HG02943 (cell line): ENCODE results near the gene FKBP7.
A peak's percentile ranks its signal among the peaks of the same experiment; 100 is the strongest.
"Not testable (repeated sequence)": the region's sequence is repeated elsewhere in the genome, so short reads cannot be mapped to it uniquely, and the experiment has no call there.

ENCODE experiments used
- ATAC-seq: cut with Tn5 transposase; IDR thresholded peaks from one replicate; pipeline ENCODE4 v1.9.1; 2021; ENCODE audit warnings: mild to moderate bottlenecking, low read depth, moderate library complexity; ENCODE audit not compliant: unreplicated experiment

FKBP7 gene

GRCh38 chr2:178491612-178492011 is 13.2 kb upstream of the FKBP7 start:
- no peak for ATAC-seq

- ATAC-seq: no peak
Observed at GRCh38 chr2:178485356-178485755, 7.0 kb upstream of the FKBP7 start.

- ATAC-seq: no peak
Observed at GRCh38 chr2:178484245-178485041, 6.0 kb upstream of the FKBP7 start.

GRCh38 chr2:178482437-178482836 is 4.0 kb upstream of the FKBP7 start:
- ATAC-seq: no peak

- ATAC-seq: peak; percentile 59
Observed at GRCh38 chr2:178480227-178481181, 2.1 kb upstream of the FKBP7 start, which contains the start of gene PLEKHA3. TSS of gene PLEKHA3 (plus strand) at chr2:178480457. CDS start at chr2:178480870, 413 bp downstream.

- ATAC-seq: no peak
Observed at GRCh38 chr2:178479758-178480226, 1.4 kb upstream of the FKBP7 start.

DNA sequence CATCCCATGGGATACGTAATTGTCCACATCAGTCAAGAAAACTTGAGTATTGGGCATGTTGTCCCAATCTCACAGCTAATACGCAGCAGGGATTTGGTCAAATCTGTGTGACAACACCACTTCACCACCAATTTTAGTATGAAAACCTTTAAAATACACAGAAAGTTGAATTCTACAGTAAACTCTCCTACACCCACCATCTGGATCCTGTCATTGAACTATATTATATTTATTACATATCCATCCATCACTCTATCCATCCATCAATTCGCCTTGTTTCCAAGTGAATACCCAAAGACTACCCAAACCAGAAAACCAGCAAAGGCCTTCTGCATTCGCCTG is 846 bp upstream of the FKBP7 start:
- ATAC-seq: no peak

- no peak for ATAC-seq
Observed at GRCh38 chr2:178478130-178478438, 316 bp downstream of the FKBP7 start.

- no peak for ATAC-seq
Observed at GRCh38 chr2:178477443-178478129, 814 bp downstream of the FKBP7 start.

- no peak for ATAC-seq
Observed at GRCh38 chr2:178476477-178476876, 1.9 kb downstream of the FKBP7 start.

- no peak for ATAC-seq
Observed at GRCh38 chr2:178474560-178474959, 3.8 kb downstream of the FKBP7 start.

GRCh38 chr2:178473931-178474330 is 4.5 kb downstream of the FKBP7 start:
- no peak for ATAC-seq

DNA sequence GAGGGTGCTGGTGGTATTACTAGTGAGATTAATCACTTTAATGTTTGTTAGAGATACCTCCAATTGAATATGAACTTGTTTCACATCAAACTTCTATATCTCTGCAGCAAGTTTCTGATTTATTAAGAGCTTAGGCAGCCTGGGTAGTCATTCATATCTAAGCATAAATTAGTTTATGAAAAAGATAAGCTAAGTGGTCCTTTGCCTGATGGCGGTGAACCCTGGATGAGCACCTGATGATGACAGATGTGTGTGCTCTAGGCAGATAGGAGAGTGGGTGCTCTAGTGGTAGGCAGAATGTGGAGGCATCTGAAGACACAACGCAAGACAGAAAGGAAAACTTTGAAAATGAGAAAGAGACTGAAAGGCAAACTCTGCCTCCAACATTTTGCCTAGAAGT is 5.0 kb downstream of the FKBP7 start:
- ATAC-seq: no peak

DNA sequence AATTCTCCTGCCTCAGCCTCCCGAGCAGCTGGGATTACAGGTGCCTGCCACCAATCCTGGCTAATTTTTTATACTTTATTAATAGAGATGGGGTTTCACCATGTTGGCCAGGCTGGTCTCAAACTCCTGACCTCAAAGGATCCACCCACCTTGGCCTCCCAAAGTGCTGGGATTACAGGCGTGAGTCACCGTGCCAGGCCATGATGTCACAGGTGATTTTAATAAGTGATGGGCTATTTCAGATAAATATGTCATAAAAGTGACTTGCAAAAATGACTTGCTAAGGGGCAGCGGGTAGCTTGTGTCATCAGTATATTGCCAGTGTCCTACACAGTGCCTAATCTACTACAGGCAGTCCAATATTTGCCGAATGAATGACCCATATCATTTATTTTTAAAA is 7.1 kb downstream of the FKBP7 start:
- ATAC-seq: not testable (repeated sequence)

GRCh38 chr2:178469219-178469849 is 9.1 kb downstream of the FKBP7 start:
- no peak for ATAC-seq

- ATAC-seq: no peak
Observed at GRCh38 chr2:178457390-178457886, 21.0 kb downstream of the FKBP7 start.

DNA sequence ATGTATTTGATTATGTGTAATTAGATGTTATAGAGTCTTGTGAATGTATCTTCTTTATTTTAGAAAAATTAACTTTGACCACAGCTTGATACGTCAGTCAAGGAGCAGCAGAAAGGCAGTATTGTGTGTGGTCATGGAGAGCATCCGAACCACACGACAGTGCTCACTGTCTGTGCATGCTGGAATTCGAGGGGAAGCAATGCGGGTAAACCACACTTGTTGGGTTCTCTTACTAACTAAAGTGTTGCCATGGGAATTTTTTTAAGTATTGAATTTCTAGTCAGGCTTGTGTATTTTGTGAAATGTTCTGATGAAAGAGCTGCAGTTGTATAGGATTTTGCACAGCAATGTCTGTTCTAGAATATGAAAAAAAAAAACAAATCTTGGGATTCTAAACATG is 22.5 kb downstream of the FKBP7 start:
- no peak for ATAC-seq

GRCh38 chr2:178452870-178453269 is 25.5 kb downstream of the FKBP7 start:
- no peak for ATAC-seq

DNA sequence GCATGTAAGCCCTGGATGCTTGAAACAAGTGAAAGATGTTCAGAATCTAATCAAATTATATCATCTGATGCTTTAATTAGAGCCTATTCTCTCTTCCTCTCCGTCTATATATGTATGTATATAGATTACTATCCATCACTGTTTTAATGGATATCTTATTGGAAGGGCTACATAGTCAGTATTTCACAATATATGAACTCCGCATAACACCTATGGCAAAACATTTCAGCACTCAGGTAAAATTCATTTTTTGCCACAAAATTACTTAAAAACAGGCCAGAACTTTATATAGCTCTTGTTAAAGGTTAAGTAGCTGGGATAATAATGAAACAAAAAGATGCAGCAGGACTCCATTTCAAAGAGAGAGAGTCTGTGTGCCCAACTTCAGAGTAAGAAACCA is 26.1 kb downstream of the FKBP7 start:
- ATAC-seq: no peak

DNA sequence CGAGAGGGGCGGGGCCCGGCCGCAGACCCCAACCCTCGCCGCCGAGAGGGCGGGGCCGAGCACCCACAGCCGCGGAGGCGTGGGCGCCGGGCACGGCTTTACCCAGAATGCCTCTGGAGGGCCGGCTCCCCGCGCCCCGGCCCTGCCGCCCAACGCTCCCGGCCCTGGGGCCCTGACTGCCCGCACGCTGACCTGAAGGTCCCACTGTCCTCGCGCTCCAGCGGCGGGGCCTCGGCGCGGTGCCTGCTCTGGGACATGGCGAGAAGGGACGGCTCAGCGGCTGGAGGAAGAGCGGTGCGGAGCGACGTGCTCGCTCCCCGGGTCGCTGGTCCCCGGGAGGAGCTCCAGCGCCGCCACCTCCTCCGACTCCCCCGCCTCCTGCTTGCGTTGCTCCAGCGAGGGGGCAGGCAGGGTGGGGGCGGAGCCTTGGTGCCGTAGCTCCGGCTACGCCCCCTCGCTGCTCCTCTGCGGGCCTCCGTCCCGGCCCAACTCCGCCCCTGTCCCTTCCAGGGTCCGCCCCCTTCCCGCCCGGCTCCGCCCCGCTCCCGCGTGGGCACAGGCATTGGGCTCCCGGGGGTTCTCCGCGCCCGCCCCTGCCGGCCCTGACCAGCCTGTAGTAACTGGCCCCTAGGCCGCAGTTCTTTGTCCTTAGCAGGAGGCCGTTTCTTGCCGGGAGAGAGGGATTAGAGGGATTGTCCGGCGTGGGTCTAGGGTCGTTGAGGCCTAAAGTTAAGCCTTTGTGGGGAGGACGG is 27.4 kb downstream of the FKBP7 start, which contains the start of the genes PJVK and PRKRA:
Gene PJVK, plus strand, starts transcription at position 605 of the 752 bp plus-strand sequence. CDS start 2,032 bp downstream, outside the sequence.
Gene PRKRA, minus strand, starts transcription at position 402 of the 752 bp plus-strand sequence. Its CDS starts 145 bp downstream, at position 257.
- ATAC-seq: peak; percentile 75
